HCT116 (cell line): ENCODE measurements around the gene CENPC. TPM values are rescaled to one million over a fixed set of nuclear protein-coding genes. Genes with fewer than 3 reads are reported as not detected.

Experiments
- ATAC-seq: fragments of 200-7000 bp; cut with Tn5 transposase; 2 replicates; pipeline ENCODE4 v1.9.1; 2020; ENCODE audit warnings: mild to moderate bottlenecking, moderate library complexity
- BruUV-seq: library from RNA; stranded (reverse); fragments of 400-500 nt; replicated peaks from 2 replicates; lab custom pipeline; 2021; lab: Mats Ljungman, UMichigan
- CTCF ChIA-PET: fragments of 300-600 bp; sonication (Branson Sonifier 250); formaldehyde crosslinking; loops from one replicate; lab custom pipeline; 2021; ENCODE audit warnings: antibody characterized with exemption; lab: Charles Lee
- POLR2A ChIA-PET: fragments of 300-600, 350-600 bp; sonication (Branson Sonifier 250); formaldehyde crosslinking; loops from one replicate; lab custom pipeline; 2021; ENCODE audit warnings: antibody characterized with exemption; lab: Charles Lee
- RAD21 ChIA-PET, 2 experiments: fragments of 300-600 bp; sonication (Branson Sonifier 250); formaldehyde crosslinking; loops; one replicate each; lab custom pipeline; 2023; ENCODE audit warnings: low total read pairs in 2 of 2; ENCODE audit not compliant: uncharacterized antibody in 2 of 2, unreplicated experiment in 2 of 2, low non-redundant PET in 1 of 2; lab: Charles Lee
- DNase-seq: peaks from one replicate; pipeline ENCODE4 v3.0.0-alpha.2; 2010; ENCODE audit warnings: low read depth, low spot score
- H2AFZ ChIP-seq: fragments of 200-600 bp; shearing (Covaris generic), sonication (generic); 2 replicates; pipeline ENCODE4 v1.6.1; 2017; ENCODE audit warnings: low read depth, mixed run types, mixed read lengths, antibody characterized with exemption, low read length; ENCODE audit not compliant: poor library complexity, severe bottlenecking
- H3K27ac ChIP-seq: 2 replicates; pipeline ENCODE4 v1.5.1; 2012; ENCODE audit warnings: low read depth, low read length
- H3K27me3 ChIP-seq: fragments of 200-600 bp; sonication (generic); 2 replicates; pipeline ENCODE4 v1.6.1; 2016; ENCODE audit warnings: mixed run types, low read length, mixed read lengths; ENCODE audit not compliant: insufficient read depth
- H3K36me3 ChIP-seq, 2 experiments: fragments of 200-500 bp in 1 of 2; fragments of 200-600 bp in 1 of 2; sonication (Bioruptor generic) in 1 of 2; sonication (generic) in 1 of 2; 2 replicates each; pipeline versions ENCODE4 v1.5.1 to v1.6.1; 2014 to 2016; ENCODE audit warnings: low read length in 2 of 2, inconsistent platforms in 1 of 2, mixed read lengths in 1 of 2, mixed run types in 1 of 2; ENCODE audit not compliant: insufficient read depth in 2 of 2, control insufficient read depth in 1 of 2
- H3K4me1 ChIP-seq, 2 experiments: fragments of 200-600 bp in 1 of 2; sonication (generic) in 1 of 2; 2 replicates each; pipeline versions ENCODE4 v1.5.1 to v1.6.1; 2012 to 2017; ENCODE audit warnings: low read length in 2 of 2, inconsistent platforms in 1 of 2, mild to moderate bottlenecking in 1 of 2, mixed read lengths in 1 of 2, mixed run types in 1 of 2, moderate library complexity in 1 of 2; ENCODE audit not compliant: insufficient read depth in 2 of 2, control insufficient read depth in 1 of 2
- H3K4me2 ChIP-seq: fragments of 200-600 bp; sonication (generic); 2 replicates; pipeline ENCODE4 v1.6.1; 2017; ENCODE audit warnings: mixed run types, low read length, mixed read lengths
- H3K4me3 ChIP-seq, 2 experiments: fragments of 200-600 bp in 1 of 2; sonication (generic) in 1 of 2; replicated peaks in 1 of 2; 2 replicates each; pipeline ENCODE4 v1.5.1; 2011 to 2016; ENCODE audit warnings: low read length in 2 of 2, control low read depth in 1 of 2, low read depth in 1 of 2, mild to moderate bottlenecking in 1 of 2, mixed read lengths in 1 of 2, mixed run types in 1 of 2
- H3K79me2 ChIP-seq: fragments of 200-600 bp; sonication (generic); 2 replicates; pipeline ENCODE4 v1.6.1; 2017; ENCODE audit warnings: mild to moderate bottlenecking, mixed run types, low read length, moderate library complexity, mixed read lengths; ENCODE audit not compliant: insufficient read depth
- H3K9ac ChIP-seq: fragments of 200-600 bp; sonication (generic); 2 replicates; pipeline ENCODE4 v1.6.1; 2016; ENCODE audit warnings: low read length, mixed read lengths
- H3K9me2 ChIP-seq: fragments of 200-600 bp; sonication (generic), shearing (Covaris generic); 2 replicates; pipeline ENCODE4 v1.6.1; 2017; ENCODE audit warnings: mixed run types, mild to moderate bottlenecking, moderate library complexity; ENCODE audit not compliant: insufficient read depth
- H3K9me3 ChIP-seq, 2 experiments: fragments of 200-500 bp in 1 of 2; fragments of 200-600 bp in 1 of 2; sonication (Bioruptor generic) in 1 of 2; sonication (generic) in 1 of 2; 2 replicates each; pipeline ENCODE4 v1.6.1; 2014 to 2017; ENCODE audit warnings: low read length in 2 of 2, mixed read lengths in 2 of 2, inconsistent platforms in 1 of 2, low read depth in 1 of 2, mild to moderate bottlenecking in 1 of 2, mixed run types in 1 of 2, moderate library complexity in 1 of 2; ENCODE audit not compliant: control insufficient read depth in 1 of 2, insufficient read depth in 1 of 2
- H4K20me1 ChIP-seq: fragments of 200-600 bp; sonication (generic), shearing (Covaris generic); 2 replicates; pipeline ENCODE4 v1.6.1; 2017; ENCODE audit warnings: mixed run types, mild to moderate bottlenecking, moderate library complexity; ENCODE audit not compliant: insufficient read depth
- CTCF ChIP-seq, 3 experiments: fragments of 200-600 bp in 1 of 3; sonication (generic) in 1 of 3; IDR thresholded peaks in 2 of 3; conservative IDR thresholded peaks in 1 of 3; 2 replicates each; pipeline ENCODE4 v1.5.1; 2012 to 2017; ENCODE audit warnings: low read depth in 2 of 3, low read length in 2 of 3, antibody characterized with exemption in 1 of 3, borderline replicate concordance in 1 of 3, control low read depth in 1 of 3, mild to moderate bottlenecking in 1 of 3, mixed read lengths in 1 of 3, mixed run types in 1 of 3, moderate library complexity in 1 of 3; ENCODE audit not compliant: insufficient read depth in 1 of 3
- ELF1 ChIP-seq: IDR thresholded peaks from 2 replicates; pipeline ENCODE4 v1.6.1; 2012; ENCODE audit warnings: low read depth, borderline replicate concordance
- JUND ChIP-seq: IDR thresholded peaks from 2 replicates; pipeline ENCODE4 v1.6.1; 2012
- RAD21 ChIP-seq: IDR thresholded peaks from 2 replicates; pipeline ENCODE4 v1.6.1; 2012; ENCODE audit warnings: low read depth, mild to moderate bottlenecking
- YY1 ChIP-seq: IDR thresholded peaks from 2 replicates; pipeline ENCODE4 v1.6.1; 2011; ENCODE audit warnings: low read length, low read depth, moderate library complexity, mild to moderate bottlenecking; ENCODE audit not compliant: insufficient replicate concordance; ENCODE audit errors: extremely low read depth
- ZBTB33 ChIP-seq: IDR thresholded peaks from 2 replicates; pipeline ENCODE4 v1.6.1; 2011; ENCODE audit warnings: mild to moderate bottlenecking, low read length, moderate library complexity; ENCODE audit not compliant: insufficient replicate concordance; ENCODE audit errors: extremely low read depth
- intact Hi-C: fragments of 100-400 bp; cut with micrococcal nuclease; formaldehyde crosslinking; loops from 2 replicates; pipeline ENCODE4 v1.10.0; 2022
- total RNA-seq: library from RNA; stranded (reverse); gene quantifications from one replicate; pipeline ENCODE4 v1.2.1, GENCODE V29; 2021; ENCODE audit not compliant: unreplicated experiment

CENPC gene
- total RNA-seq, 1 experiment from 2014 or later = 15.4 TPM

- H3K4me2 ChIP-seq = no peak overlapping the region
Observed at GRCh38 chr4:67575232-67576058, 30.1 kb upstream of the CENPC start.

More at GRCh38 chr4:67575232-67576058, 30.1 kb upstream of the CENPC start:
- Histone ChIP-seq H3K27me3 (no peaks in the 10 kb centered on the region), H3K9ac (no peak overlapping the region), H3K79me2 (no peaks in the 10 kb centered on the region), H3K27ac (no peak overlapping the region), H3K36me3 (no peaks in the 10 kb centered on the region), H3K9me2 (no peaks in the 10 kb centered on the region), H3K9me3 (no peaks in the 10 kb centered on the region), H3K4me3 (no peak overlapping the region), H3K4me1 (no peaks in the 10 kb centered on the region), H2AFZ (no peak overlapping the region), H4K20me1 (no peaks in the 10 kb centered on the region)
- POLR2A ChIA-PET = no interaction called here
- BruUV-seq = no TSS peak
- ATAC-seq (no peak), DNase-seq (no peak)
- intact Hi-C loops = no loop called here
- RAD21 ChIA-PET = no interaction called here
- no peak for TF ChIP-seq ELF1
- TF ChIP-seq JUND = no peak
- TF ChIP-seq CTCF (IDR thresholded peaks at IDR 0.05 in 2 of 3, conservative IDR thresholded peaks at IDR 0.05 in 1 of 3; ENCODE audit: borderline replicate concordance in 1 of 3, insufficient read depth in 1 of 3, low read depth in 2 of 3, low read length in 2 of 3) = no peak
- TF ChIP-seq RAD21 = no peak
- TF ChIP-seq ZBTB33 = no peak
- TF ChIP-seq YY1 = no peak
- CTCF ChIA-PET = no interaction called here
